ENCODE measurements around the gene ASIC2.

The ASIC2 gene

GRCh38 chr17:33151565-33151964 lies 141.5 kb downstream of the ASIC2 start:
- no peak for DNase-seq

GRCh38 chr17:33145941-33146340 lies 147.2 kb downstream of the ASIC2 start:
- no peak for DNase-seq

DNA sequence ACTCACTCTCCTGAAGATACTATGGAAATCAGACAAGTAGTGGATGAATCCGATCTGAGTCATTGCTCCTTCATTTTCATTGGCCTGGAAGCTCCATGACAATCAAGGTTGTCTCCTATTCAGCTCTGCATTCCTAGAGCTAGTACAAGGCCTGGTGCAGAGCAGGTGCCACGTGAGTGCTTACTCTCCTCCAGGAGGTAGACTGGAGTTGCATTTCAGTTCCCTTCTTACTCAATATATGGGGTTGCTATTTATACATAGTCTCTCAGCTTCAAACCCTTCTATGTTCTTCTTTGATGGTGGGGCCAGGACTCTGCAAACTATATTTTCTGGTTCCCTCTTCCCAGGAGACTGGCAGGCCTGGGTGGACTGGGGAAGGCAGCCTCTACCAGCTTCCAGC lies 148.3 kb downstream of the ASIC2 start:
- no peak for DNase-seq

GRCh38 chr17:33142705-33143299 lies 150.3 kb downstream of the ASIC2 start:
- no peak for DNase-seq

- no peak for DNase-seq
These were observed 152.5 kb downstream of the ASIC2 start for GRCh38 chr17:33140413-33141099.

- no peak for DNase-seq
These were observed 154.5 kb downstream of the ASIC2 start for GRCh38 chr17:33138627-33139026.

- DNase-seq = no peak
These were observed 155.7 kb downstream of the ASIC2 start for GRCh38 chr17:33137426-33137825.

DNA sequence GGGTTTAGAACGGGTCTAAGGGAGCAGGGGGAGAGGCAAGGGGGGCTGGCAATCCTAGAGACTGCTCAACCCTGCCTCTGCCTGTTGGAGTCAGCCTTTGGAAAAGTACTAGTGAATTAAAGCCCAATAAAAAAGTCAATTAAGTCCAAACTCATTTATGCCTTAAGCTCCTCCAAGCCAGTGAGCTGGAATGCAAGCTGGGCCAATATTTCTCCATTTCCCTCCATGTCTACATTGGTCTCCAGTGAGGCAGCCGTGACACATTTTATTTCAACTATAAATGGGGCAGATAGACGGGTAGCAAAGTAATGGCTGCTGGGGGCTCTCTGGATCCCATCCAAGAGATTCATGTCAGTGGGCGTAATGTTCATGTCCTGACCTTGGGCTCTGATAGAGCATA lies 157.4 kb downstream of the ASIC2 start:
- DNase-seq = no peak

DNA sequence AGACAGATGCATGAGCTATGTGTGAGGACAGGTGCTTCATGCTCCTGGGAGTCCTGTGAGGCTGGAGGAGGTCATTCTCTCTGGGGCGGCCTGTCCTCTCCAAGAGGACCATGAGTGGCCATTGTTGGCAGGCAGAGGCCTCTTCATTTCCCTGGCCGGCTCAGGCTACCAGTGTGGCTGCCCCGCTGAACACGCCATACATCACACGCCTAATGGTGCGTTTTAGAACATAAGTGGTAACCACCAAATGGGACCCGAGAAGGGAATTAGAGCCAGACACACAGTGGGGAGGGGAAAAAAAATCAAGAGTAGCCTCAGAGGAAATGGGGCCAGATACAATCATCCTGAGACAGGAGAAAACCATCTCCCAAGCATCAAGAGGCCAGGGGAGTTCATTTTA lies 161.5 kb downstream of the ASIC2 start:
- DNase-seq = no peak

GRCh38 chr17:33127706-33128105 lies 165.4 kb downstream of the ASIC2 start:
- no peak for DNase-seq

- no peak for DNase-seq
These were observed 167.0 kb downstream of the ASIC2 start for GRCh38 chr17:33126086-33126485.

- DNase-seq = no peak
These were observed 167.5 kb downstream of the ASIC2 start for GRCh38 chr17:33125552-33125950.

DNA sequence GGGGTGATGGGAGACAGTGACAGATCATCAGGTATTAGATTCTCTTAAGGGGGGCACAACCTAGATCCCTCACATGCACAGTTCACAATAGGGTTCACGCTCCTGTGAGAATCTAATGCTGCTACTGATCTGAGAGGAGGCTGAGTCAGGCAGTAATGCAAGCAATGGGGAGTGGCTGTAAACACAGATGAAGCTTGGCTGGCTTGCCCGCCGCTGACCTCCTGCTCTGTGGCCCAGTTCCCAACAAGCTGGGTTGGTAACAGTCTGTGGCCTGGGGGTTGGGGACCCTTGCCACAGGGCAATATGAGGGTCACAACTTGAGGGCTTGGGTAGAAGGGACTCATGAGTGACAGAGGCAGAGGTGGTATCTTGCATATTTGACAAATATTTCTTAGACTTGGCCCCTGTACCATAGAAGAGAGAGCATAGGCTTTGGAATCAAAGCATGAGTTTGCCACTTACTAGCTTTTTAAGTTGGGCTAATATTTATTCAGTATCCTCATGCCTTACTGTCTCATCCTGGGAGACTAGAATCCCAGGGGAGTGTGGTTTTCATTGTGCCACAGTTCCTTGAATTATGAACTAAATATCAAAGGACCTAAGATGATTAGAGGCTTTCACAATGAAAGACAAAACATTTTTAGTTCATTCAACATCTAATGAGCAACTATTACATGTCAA lies 168.1 kb downstream of the ASIC2 start:
- no peak for DNase-seq

GRCh38 chr17:33124185-33124584 lies 168.9 kb downstream of the ASIC2 start:
- DNase-seq = no peak

DNA sequence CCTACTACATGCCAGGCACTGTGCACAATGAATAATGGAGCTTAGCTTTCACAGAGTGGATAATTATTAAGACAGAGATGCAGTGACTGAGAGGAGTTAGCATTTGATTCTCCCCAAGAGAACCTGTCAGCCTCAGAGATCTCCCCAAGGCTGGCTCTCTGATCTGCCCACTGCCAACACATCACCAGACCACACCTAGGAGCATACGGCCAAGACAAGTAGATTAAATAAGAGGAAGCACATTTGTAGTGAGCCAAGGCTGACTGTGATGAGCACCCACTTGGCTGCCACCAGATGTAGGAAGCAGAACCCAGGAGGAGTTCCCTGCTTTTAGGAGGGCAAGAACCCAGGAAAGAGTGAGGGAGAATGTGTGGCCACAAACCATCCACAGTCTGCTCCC lies 171.3 kb downstream of the ASIC2 start:
- no peak for DNase-seq

GRCh38 chr17:33121272-33121671 lies 171.8 kb downstream of the ASIC2 start:
- no peak for DNase-seq

DNA sequence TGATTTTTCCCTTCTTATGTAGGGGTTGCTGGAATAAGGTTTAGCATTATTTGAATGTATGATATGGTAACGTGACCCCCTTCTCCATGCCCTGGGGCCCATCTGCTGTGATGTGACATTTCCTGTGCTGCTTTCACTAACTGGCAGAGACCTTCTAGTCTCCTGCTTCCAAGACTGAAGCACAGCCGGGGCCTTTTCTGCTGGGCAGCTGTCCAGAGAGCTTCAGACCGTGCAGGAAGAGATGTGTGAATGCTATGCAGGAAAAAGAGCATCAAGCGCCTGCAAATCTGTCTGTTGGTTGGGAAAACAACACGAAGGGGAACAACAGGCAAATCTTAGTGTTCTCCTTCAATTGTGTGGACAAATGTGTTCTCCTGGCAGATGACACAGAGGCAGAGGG lies 173.0 kb downstream of the ASIC2 start:
- no peak for DNase-seq

- no peak for DNase-seq
These were observed 174.6 kb downstream of the ASIC2 start for GRCh38 chr17:33118391-33119075.

GRCh38 chr17:33116021-33116551 lies 177.0 kb downstream of the ASIC2 start:
- DNase-seq = no peak

- no peak for DNase-seq
These were observed 177.7 kb downstream of the ASIC2 start for GRCh38 chr17:33115366-33115765.

DNA sequence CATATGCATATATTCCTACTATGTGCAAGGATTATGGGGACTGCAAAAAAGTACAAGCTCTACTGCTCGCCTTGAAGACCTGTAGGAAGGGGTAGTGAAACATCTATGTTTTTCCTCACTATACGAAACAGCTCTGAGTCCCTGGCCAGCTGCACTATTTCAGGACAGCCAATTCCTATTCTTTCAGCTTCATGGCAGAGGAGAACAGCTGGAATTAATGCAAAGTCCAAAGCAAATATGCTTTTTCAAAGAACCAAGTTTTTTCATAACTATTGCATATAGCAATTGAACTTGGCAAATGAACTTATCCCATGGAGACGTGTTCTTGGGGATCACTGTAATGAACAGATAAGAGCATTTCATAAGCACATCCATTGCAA lies 179.1 kb downstream of the ASIC2 start:
- no peak for DNase-seq

- no peak for DNase-seq
These were observed 179.7 kb downstream of the ASIC2 start for GRCh38 chr17:33113276-33113990.

DNA sequence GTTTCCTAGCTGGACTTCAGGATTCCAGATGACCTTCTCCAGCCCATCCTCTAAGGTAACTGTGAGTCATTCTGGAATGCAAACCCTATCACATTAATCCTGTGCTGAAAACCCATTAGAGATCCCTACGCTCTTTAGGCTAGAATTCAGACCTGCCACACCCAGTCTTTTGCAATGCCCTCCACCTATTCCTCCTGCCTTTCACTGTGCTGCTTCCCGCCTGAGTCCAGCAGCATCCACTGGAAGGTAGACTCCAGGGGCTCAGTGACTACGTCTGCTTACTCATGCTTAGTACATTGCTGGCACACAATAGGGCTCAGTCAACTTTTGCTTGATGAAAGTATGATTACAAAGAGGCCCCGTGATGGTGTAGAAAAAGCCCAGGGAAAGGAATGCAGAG lies 180.3 kb downstream of the ASIC2 start:
- DNase-seq = no peak
